Non-pigmented ciliary epithelial cell (primary cell): ENCODE data around the gene MYH9.
A peak's percentile ranks its signal among the peaks of the same experiment; 100 is the strongest.
"Not testable (repeated sequence)": the region's sequence is repeated elsewhere in the genome, so short reads cannot be mapped to it uniquely, and the experiment has no call there.

Experiments
- DNase-seq: peaks from one replicate; pipeline ENCODE4 v3.0.0-alpha.2; 2010; ENCODE audit warnings: low read depth

MYH9 gene

GRCh38 chr22:36413022-36413775 lies 25.4 kb upstream of the MYH9 start:
- DNase-seq: no peak

GRCh38 chr22:36411589-36412258 lies 24.0 kb upstream of the MYH9 start:
- no peak for DNase-seq

- DNase-seq: no peak
These were observed 22.4 kb upstream of the MYH9 start for GRCh38 chr22:36409911-36410756.

GRCh38 chr22:36409554-36409910 lies 21.8 kb upstream of the MYH9 start:
- not testable (repeated sequence) for DNase-seq

GRCh38 chr22:36409056-36409455 lies 21.3 kb upstream of the MYH9 start:
- DNase-seq: no peak

- no peak for DNase-seq
These were observed 19.0 kb upstream of the MYH9 start for GRCh38 chr22:36406721-36407120.

GRCh38 chr22:36405671-36406538 lies 18.1 kb upstream of the MYH9 start:
- no peak for DNase-seq

- no peak for DNase-seq
These were observed 17.5 kb upstream of the MYH9 start for GRCh38 chr22:36405221-36405661.

GRCh38 chr22:36404446-36404845 lies 16.7 kb upstream of the MYH9 start:
- no peak for DNase-seq

- DNase-seq: no peak
These were observed 11.7 kb upstream of the MYH9 start for GRCh38 chr22:36399472-36399778.

GRCh38 chr22:36398601-36399471 lies 11.1 kb upstream of the MYH9 start:
- DNase-seq: peak; percentile 78

- DNase-seq: no peak
These were observed 9.6 kb upstream of the MYH9 start for GRCh38 chr22:36397131-36398093.

- DNase-seq: no peak
These were observed 8.1 kb upstream of the MYH9 start for GRCh38 chr22:36395915-36396314.

- DNase-seq: no peak
These were observed 7.5 kb upstream of the MYH9 start for GRCh38 chr22:36395055-36395849.

GRCh38 chr22:36391638-36392037 lies 3.9 kb upstream of the MYH9 start:
- DNase-seq: no peak

GRCh38 chr22:36389122-36389521 lies 1.4 kb upstream of the MYH9 start:
- DNase-seq: not testable (repeated sequence)

GRCh38 chr22:36387709-36387958 lies 133 bp downstream of the MYH9 start:
- no peak for DNase-seq

GRCh38 chr22:36386900-36387708 lies 663 bp downstream of the MYH9 start:
- no peak for DNase-seq
